Esophagus muscularis mucosa (tissue), 4 donors: ENCODE data around the gene FOXO6. TPM values are rescaled to one million over a fixed set of nuclear protein-coding genes. Genes with fewer than 3 reads are reported as not detected.
A peak's percentile ranks its signal among the peaks of the same experiment; 100 is the strongest.

Experiments
- DNase-seq: peaks from one replicate; pipeline ENCODE4 v3.0.0-alpha.2; 2017; ENCODE audit errors: extremely low spot score
- H3K27ac ChIP-seq, 4 donors: fragments of 200-600 bp; sonication (generic); replicated peaks in 1 of 4; 1 replicate in 3 of 4; 2 replicates in 1 of 4; pipeline ENCODE4 v1.5.1; 2016 to 2019; ENCODE audit warnings: mild to moderate bottlenecking in 1 of 4
- H3K27me3 ChIP-seq, 4 donors: fragments of 200-600 bp; sonication (generic); one replicate each; pipeline versions ENCODE4 v1.5.1 to v1.6.0; 2016 to 2019
- H3K36me3 ChIP-seq, 4 donors: fragments of 200-600 bp; sonication (generic); one replicate each; pipeline ENCODE4 v1.5.1; 2016 to 2019
- H3K4me1 ChIP-seq, 4 donors: fragments of 200-600 bp; sonication (generic); one replicate each; pipeline ENCODE4 v1.5.1; 2016 to 2019
- H3K4me3 ChIP-seq, 4 donors: fragments of 200-600 bp; sonication (generic); 1 replicate in 2 of 4; 2 replicates in 2 of 4; pipeline ENCODE4 v1.5.1; 2016 to 2019; ENCODE audit warnings: mild to moderate bottlenecking in 4 of 4, moderate library complexity in 1 of 4
- H3K9me3 ChIP-seq, 4 donors: fragments of 200-600 bp; sonication (generic); 1 replicate in 3 of 4; 2 replicates in 1 of 4; pipeline ENCODE4 v1.5.1; 2016 to 2019
- CTCF ChIP-seq, 3 experiments: fragments of 200-600 bp in 2 of 3; fragments of 450-650 bp in 1 of 3; sonication (generic) in 2 of 3; IDR thresholded peaks; one replicate each; pipeline ENCODE4 v1.5.1; 2017 to 2019; ENCODE audit warnings: antibody characterized with exemption in 3 of 3, mild to moderate bottlenecking in 2 of 3, moderate library complexity in 1 of 3
- EP300 ChIP-seq: sonication (generic); formaldehyde crosslinking; IDR thresholded peaks from one replicate; pipeline ENCODE4 v1.6.1; 2017; ENCODE audit warnings: antibody characterized with exemption
- POLR2A ChIP-seq: fragments of 450-650 bp; IDR thresholded peaks from one replicate; pipeline ENCODE4 v1.6.1; 2017; ENCODE audit warnings: antibody characterized with exemption, moderate library complexity, mild to moderate bottlenecking, low read depth
- POLR2AphosphoS5 ChIP-seq, 2 donors: sonication (generic); formaldehyde crosslinking; IDR thresholded peaks; one replicate each; pipeline ENCODE4 v1.6.1; 2017; ENCODE audit warnings: antibody characterized with exemption in 2 of 2
- whole genome bisulfite sequencing: methylation state at CpG from one replicate; pipeline ENCODE4 v1.1.5; 2018; 5-methylcytosine and 5-hydroxymethylcytosine counted together
- intact Hi-C: fragments of 100-400 bp; cut with DNase I; formaldehyde crosslinking; loops from one replicate; pipeline ENCODE4 v1.15.1; 2023
- total RNA-seq, 4 donors: library from RNA; depleted of rRNA; stranded (reverse); fragments of >200 nt; gene quantifications; one replicate each; pipeline versions ENCODE4 v1.1.0 to v1.2.1, GENCODE V29; 2016

Gene FOXO6
- total RNA-seq, 4 donors from 2014 or later, result 0.33 to 1.3 (median 0.53) TPM

- 88% methylated on average over 7 of the region's 7 CpGs for WGBS
- Histone ChIP-seq H3K27me3 (no peaks in the 10 kb centered on the region), H3K36me3 (no peaks in the 10 kb centered on the region), H3K4me1 (no peaks in the 10 kb centered on the region), H3K27ac (no peak overlapping the region), H3K4me3 (no peak overlapping the region), H3K9me3 (no peaks in the 10 kb centered on the region)
- peak; percentile 90 for DNase-seq
- TF ChIP-seq CTCF (IDR thresholded peaks at IDR 0.05), result no peak
- TF ChIP-seq POLR2AphosphoS5 (IDR thresholded peaks at IDR 0.05), result no peak
- no peak for TF ChIP-seq POLR2A
- no peak for TF ChIP-seq EP300
- intact Hi-C loops, result no loop called here
Observed at GRCh38 chr1:41328001-41328615, 33.1 kb upstream of the FOXO6 start.

- no peaks in the 10 kb centered on the region for H3K9me3 ChIP-seq
- H3K36me3 ChIP-seq, result no peaks in the 10 kb centered on the region
- H3K27ac ChIP-seq, result no peak overlapping the region
- intact Hi-C loops, result no loop called here
- no peaks in the 10 kb centered on the region for H3K27me3 ChIP-seq
- no peaks in the 10 kb centered on the region for H3K4me1 ChIP-seq
- TF ChIP-seq EP300 (no peak), POLR2AphosphoS5 (IDR thresholded peaks at IDR 0.05) (no peak), CTCF (IDR thresholded peaks at IDR 0.05) (no peak), POLR2A (no peak)
- DNase-seq, result peak; percentile 90
- WGBS, result 91% methylated on average over 6 of the region's 6 CpGs
- H3K4me3 ChIP-seq, result no peak overlapping the region
Observed at GRCh38 chr1:41328780-41329640, 32.2 kb upstream of the FOXO6 start.

- no peaks in the 10 kb centered on the region for H3K4me1 ChIP-seq
- intact Hi-C loops, result no loop called here
- no peak for TF ChIP-seq CTCF (IDR thresholded peaks at IDR 0.05)
- TF ChIP-seq EP300, result no peak
- TF ChIP-seq POLR2A, result no peak
- TF ChIP-seq POLR2AphosphoS5 (IDR thresholded peaks at IDR 0.05), result no peak
- 90% methylated on average over 10 of the region's 11 CpGs for WGBS
- H3K4me3 ChIP-seq, result no peak overlapping the region
- H3K27ac ChIP-seq, result no peak overlapping the region
- no peaks in the 10 kb centered on the region for H3K27me3 ChIP-seq
- DNase-seq, result peak; percentile 82
- no peaks in the 10 kb centered on the region for H3K9me3 ChIP-seq
- H3K36me3 ChIP-seq, result no peaks in the 10 kb centered on the region
Observed at GRCh38 chr1:41329662-41330587, 31.3 kb upstream of the FOXO6 start.

- Histone ChIP-seq H3K4me1 (no peaks in the 10 kb centered on the region), H3K4me3 (no peak overlapping the region), H3K36me3 (no peaks in the 10 kb centered on the region), H3K9me3 (no peaks in the 10 kb centered on the region), H3K27ac (no peak overlapping the region), H3K27me3 (no peaks in the 10 kb centered on the region)
- 62% methylated on average over 16 of the region's 17 CpGs for WGBS
- TF ChIP-seq CTCF (IDR thresholded peaks at IDR 0.05), result no peak
- no peak for TF ChIP-seq POLR2A
- no peak for TF ChIP-seq EP300
- TF ChIP-seq POLR2AphosphoS5 (IDR thresholded peaks at IDR 0.05), result no peak
- DNase-seq, result peak; percentile 64
- intact Hi-C loops, result no loop called here
Observed at GRCh38 chr1:41330588-41331545, 30.4 kb upstream of the FOXO6 start.
